Ammon's horn (tissue), 1 donor: ENCODE measurements around the gene SH2B2.
A peak's percentile ranks its signal among the peaks of the same experiment; 100 is the strongest.

ENCODE experiments used
- DNase-seq: peaks from one replicate; pipeline ENCODE4 v3.0.0-alpha.2; 2016; ENCODE audit warnings: low spot score

The SH2B2 gene

GRCh38 chr7:102286237-102287110 is at the start of gene SH2B2:
Gene SH2B2 (plus strand): TSS chr7:102286868. CDS start chr7:102300551, 13,683 bp downstream.
- DNase-seq, result peak; percentile 54

- DNase-seq, result no peak
Measured at GRCh38 chr7:102239206-102239820, 47.4 kb upstream of the SH2B2 start.

GRCh38 chr7:102241431-102241830 is 45.2 kb upstream of the SH2B2 start:
- DNase-seq, result no peak

- DNase-seq, result no peak
Measured at GRCh38 chr7:102244601-102245000, 42.1 kb upstream of the SH2B2 start.

- no peak for DNase-seq
Measured at GRCh38 chr7:102248081-102248455, 38.6 kb upstream of the SH2B2 start.

GRCh38 chr7:102248456-102249395 is 37.9 kb upstream of the SH2B2 start:
- DNase-seq, result no peak

GRCh38 chr7:102251531-102252365 is 34.9 kb upstream of the SH2B2 start:
- DNase-seq, result no peak

GRCh38 chr7:102252366-102252982 is 34.2 kb upstream of the SH2B2 start:
- DNase-seq, result no peak

- no peak for DNase-seq
Measured at GRCh38 chr7:102253066-102253972, 33.3 kb upstream of the SH2B2 start.

GRCh38 chr7:102253973-102254370 is 32.7 kb upstream of the SH2B2 start:
- DNase-seq, result no peak

- no peak for DNase-seq
Measured at GRCh38 chr7:102254521-102254920, 32.1 kb upstream of the SH2B2 start.

- no peak for DNase-seq
Measured at GRCh38 chr7:102255501-102255900, 31.2 kb upstream of the SH2B2 start.

- DNase-seq, result no peak
Measured at GRCh38 chr7:102255916-102256315, 30.8 kb upstream of the SH2B2 start.

GRCh38 chr7:102258073-102258748 is 28.5 kb upstream of the SH2B2 start:
- no peak for DNase-seq

- no peak for DNase-seq
Measured at GRCh38 chr7:102258749-102259107, 27.9 kb upstream of the SH2B2 start.

- DNase-seq, result peak; percentile 78
Measured at GRCh38 chr7:102260856-102261255, 25.8 kb upstream of the SH2B2 start.

- peak; percentile 34 for DNase-seq
Measured at GRCh38 chr7:102261451-102261850, 25.2 kb upstream of the SH2B2 start.

GRCh38 chr7:102262546-102262945 is 24.1 kb upstream of the SH2B2 start:
- no peak for DNase-seq

- DNase-seq, result no peak
Measured at GRCh38 chr7:102264367-102264891, 22.2 kb upstream of the SH2B2 start.
